Uterus (tissue), 2 donors: ENCODE measurements around the gene EVI5.

Experiments
- POLR2A ChIP-seq, 2 donors: fragments of 450-650 bp; IDR thresholded peaks; one replicate each; pipeline ENCODE4 v1.6.1; 2016; ENCODE audit warnings: antibody characterized with exemption in 2 of 2, mild to moderate bottlenecking in 1 of 2, moderate library complexity in 1 of 2
- TF ChIP-seq, protein P1 (sequence below), 4 experiments: fragments of 200-600 bp in 2 of 4; fragments of 450-650 bp in 2 of 4; sonication (generic) in 2 of 4; IDR thresholded peaks; one replicate each; pipeline ENCODE4 v1.5.1; 2016 to 2019; ENCODE audit warnings: antibody characterized with exemption in 4 of 4, mild to moderate bottlenecking in 2 of 4, moderate library complexity in 1 of 4

DNA sequence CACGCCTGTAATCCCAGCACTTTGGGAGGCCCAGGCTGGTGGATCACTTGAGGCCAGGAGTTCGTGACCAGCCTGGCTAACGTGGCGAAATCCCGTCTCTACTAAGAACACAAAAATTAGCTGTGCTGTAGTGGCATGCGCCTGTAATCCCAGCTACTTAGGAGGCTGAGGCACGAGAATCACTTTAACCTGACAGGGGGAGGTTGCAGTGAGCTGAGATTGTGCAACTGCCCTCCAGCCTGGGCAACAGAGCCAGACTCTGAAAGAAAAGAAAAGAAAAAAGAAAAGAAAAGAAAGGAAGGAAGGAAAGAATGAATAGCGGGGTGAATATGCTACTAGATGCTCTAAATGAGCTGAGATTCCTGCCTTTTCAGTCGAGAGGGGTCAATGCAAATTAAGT is 305.3 kb downstream of the EVI5 start:
- TF ChIP-seq POLR2A (IDR thresholded peaks at IDR 0.05) = no peak
- TF ChIP-seq, protein P1, sequence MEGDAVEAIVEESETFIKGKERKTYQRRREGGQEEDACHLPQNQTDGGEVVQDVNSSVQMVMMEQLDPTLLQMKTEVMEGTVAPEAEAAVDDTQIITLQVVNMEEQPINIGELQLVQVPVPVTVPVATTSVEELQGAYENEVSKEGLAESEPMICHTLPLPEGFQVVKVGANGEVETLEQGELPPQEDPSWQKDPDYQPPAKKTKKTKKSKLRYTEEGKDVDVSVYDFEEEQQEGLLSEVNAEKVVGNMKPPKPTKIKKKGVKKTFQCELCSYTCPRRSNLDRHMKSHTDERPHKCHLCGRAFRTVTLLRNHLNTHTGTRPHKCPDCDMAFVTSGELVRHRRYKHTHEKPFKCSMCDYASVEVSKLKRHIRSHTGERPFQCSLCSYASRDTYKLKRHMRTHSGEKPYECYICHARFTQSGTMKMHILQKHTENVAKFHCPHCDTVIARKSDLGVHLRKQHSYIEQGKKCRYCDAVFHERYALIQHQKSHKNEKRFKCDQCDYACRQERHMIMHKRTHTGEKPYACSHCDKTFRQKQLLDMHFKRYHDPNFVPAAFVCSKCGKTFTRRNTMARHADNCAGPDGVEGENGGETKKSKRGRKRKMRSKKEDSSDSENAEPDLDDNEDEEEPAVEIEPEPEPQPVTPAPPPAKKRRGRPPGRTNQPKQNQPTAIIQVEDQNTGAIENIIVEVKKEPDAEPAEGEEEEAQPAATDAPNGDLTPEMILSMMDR (IDR thresholded peaks at IDR 0.05) = no peak
